ENCODE data around the gene DNER. TPM values are rescaled to one million over a fixed set of nuclear protein-coding genes. Genes with fewer than 3 reads are reported as not detected.

DNER gene
- total RNA-seq, 1 experiment from 2014 or later: 8.4 TPM

- Histone ChIP-seq H3K9me3 (ENCODE audit: low read depth, low read length, poor library complexity, severe bottlenecking) (no peaks in the 10 kb centered on the region), H3K4me1 (ENCODE audit: insufficient read depth, low read length, poor library complexity, severe bottlenecking) (no peaks in the 10 kb centered on the region), H3K27ac (ENCODE audit: low read depth, low read length, poor library complexity, severe bottlenecking) (no peak overlapping the region), H3K27me3 (replicated peaks; ENCODE audit: insufficient read depth, low read depth, low read length, poor library complexity) (no peaks in the 10 kb centered on the region), H3K36me3 (ENCODE audit: insufficient read depth, low read length, poor library complexity, severe bottlenecking) (no peaks in the 10 kb centered on the region), H3K4me3 (ENCODE audit: low read depth, low read length, poor library complexity, severe bottlenecking) (no peak overlapping the region)
- ChIA-PET POLR2A (ENCODE audit: low non-redundant PET) (no interaction called here), CTCF (interaction anchor here (1.4 kb wide), 1 partner anchor 144 kb away, joined by 3 read pairs; no protein-coding TSS in a partner anchor)
- intact Hi-C loops (cut with micrococcal nuclease; ENCODE audit: unreplicated experiment): no loop called here
- TF ChIP-seq, protein P1, sequence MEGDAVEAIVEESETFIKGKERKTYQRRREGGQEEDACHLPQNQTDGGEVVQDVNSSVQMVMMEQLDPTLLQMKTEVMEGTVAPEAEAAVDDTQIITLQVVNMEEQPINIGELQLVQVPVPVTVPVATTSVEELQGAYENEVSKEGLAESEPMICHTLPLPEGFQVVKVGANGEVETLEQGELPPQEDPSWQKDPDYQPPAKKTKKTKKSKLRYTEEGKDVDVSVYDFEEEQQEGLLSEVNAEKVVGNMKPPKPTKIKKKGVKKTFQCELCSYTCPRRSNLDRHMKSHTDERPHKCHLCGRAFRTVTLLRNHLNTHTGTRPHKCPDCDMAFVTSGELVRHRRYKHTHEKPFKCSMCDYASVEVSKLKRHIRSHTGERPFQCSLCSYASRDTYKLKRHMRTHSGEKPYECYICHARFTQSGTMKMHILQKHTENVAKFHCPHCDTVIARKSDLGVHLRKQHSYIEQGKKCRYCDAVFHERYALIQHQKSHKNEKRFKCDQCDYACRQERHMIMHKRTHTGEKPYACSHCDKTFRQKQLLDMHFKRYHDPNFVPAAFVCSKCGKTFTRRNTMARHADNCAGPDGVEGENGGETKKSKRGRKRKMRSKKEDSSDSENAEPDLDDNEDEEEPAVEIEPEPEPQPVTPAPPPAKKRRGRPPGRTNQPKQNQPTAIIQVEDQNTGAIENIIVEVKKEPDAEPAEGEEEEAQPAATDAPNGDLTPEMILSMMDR (conservative IDR thresholded peaks at IDR 0.05; ENCODE audit: low read depth, low read length): no peak
- TF ChIP-seq EZH2 (IDR thresholded peaks at IDR 0.05; ENCODE audit: borderline replicate concordance, low read depth, low read length, poor library complexity, severe bottlenecking): no peak
- no peak for DNase-seq (ENCODE audit: low spot score)
- no TSS peak for BruUV-seq (replicated peaks)
These were observed 271.2 kb downstream of the DNER start for GRCh38 chr2:229443141-229443540.

DNA sequence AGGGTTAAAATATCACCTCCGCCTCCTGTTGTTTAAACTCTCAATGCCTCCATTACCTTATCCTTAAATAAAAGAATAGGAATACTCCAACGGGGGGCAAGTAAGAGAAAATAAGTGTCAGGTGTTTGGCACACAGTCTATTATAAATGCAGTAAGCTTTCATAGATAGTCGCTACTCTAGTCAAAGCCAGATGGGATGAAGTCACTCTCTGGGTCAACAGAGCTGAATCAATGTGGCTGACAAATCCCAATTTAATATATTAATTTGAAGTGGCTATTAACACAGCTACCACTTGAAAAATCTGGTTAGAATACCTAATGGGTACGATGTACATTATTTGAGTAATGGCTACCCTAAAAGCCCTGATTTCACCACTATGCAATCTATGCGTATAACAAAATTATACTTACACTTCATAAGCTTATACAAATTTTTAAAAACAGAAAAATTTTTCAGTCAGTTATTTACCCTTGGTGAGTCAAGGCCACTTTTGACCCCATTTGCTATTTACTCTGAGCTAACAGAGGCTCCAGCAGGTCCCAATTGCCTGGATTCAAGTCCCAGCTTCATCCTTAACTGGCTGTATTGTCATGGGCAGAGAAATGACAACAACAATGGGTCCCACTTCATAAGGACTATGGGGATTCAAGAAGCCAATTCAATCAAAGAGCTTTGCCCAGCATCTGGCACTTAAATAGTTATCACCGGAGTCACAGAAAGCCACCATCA, 275.8 kb downstream of the DNER start:
- POLR2A ChIA-PET (ENCODE audit: low non-redundant PET): no interaction called here

DNA sequence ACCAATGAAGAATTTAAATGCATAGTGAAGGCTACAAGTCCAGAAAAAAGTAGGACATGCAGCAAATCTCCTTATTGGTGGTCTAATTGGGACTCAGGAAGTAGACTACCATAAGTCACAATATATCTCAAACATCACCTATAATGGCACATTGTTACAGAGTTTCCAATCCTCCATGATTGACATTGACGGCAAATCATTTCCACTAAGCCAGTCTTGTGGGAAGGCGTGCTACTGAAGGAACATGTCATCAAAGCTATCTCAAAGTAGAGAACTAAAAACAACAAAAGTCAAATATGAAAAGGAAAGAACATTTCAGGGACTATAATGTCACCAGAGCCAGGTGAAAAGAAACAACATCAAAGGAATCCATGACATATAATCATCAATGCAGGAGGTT, 276.9 kb downstream of the DNER start:
- no TSS peak for BruUV-seq (replicated peaks)
- DNase-seq (ENCODE audit: low spot score): no peak
- Histone ChIP-seq H3K4me3 (ENCODE audit: low read depth, low read length, poor library complexity, severe bottlenecking) (no peak overlapping the region), H3K27me3 (replicated peaks; ENCODE audit: insufficient read depth, low read depth, low read length, poor library complexity) (no peaks in the 10 kb centered on the region), H3K4me1 (ENCODE audit: insufficient read depth, low read length, poor library complexity, severe bottlenecking) (no peaks in the 10 kb centered on the region), H3K9me3 (ENCODE audit: low read depth, low read length, poor library complexity, severe bottlenecking) (no peaks in the 10 kb centered on the region), H3K27ac (ENCODE audit: low read depth, low read length, poor library complexity, severe bottlenecking) (no peak overlapping the region), H3K36me3 (ENCODE audit: insufficient read depth, low read length, poor library complexity, severe bottlenecking) (no peaks in the 10 kb centered on the region)
- TF ChIP-seq, protein P1 (conservative IDR thresholded peaks at IDR 0.05; ENCODE audit: low read depth, low read length): no peak
- TF ChIP-seq EZH2 (IDR thresholded peaks at IDR 0.05; ENCODE audit: borderline replicate concordance, low read depth, low read length, poor library complexity, severe bottlenecking): no peak
- POLR2A ChIA-PET (ENCODE audit: low non-redundant PET): no interaction called here
- intact Hi-C loops (cut with micrococcal nuclease; ENCODE audit: unreplicated experiment): no loop called here
- CTCF ChIA-PET: no interaction called here

More for the DNA sequence above, 275.8 kb downstream of the DNER start:
- no TSS peak for BruUV-seq (replicated peaks)
- Histone ChIP-seq H3K27ac (ENCODE audit: low read depth, low read length, poor library complexity, severe bottlenecking) (no peak overlapping the region), H3K4me3 (ENCODE audit: low read depth, low read length, poor library complexity, severe bottlenecking) (no peak overlapping the region), H3K27me3 (replicated peaks; ENCODE audit: insufficient read depth, low read depth, low read length, poor library complexity) (no peaks in the 10 kb centered on the region), H3K36me3 (ENCODE audit: insufficient read depth, low read length, poor library complexity, severe bottlenecking) (no peaks in the 10 kb centered on the region), H3K9me3 (ENCODE audit: low read depth, low read length, poor library complexity, severe bottlenecking) (no peaks in the 10 kb centered on the region), H3K4me1 (ENCODE audit: insufficient read depth, low read length, poor library complexity, severe bottlenecking) (no peaks in the 10 kb centered on the region)
- TF ChIP-seq, protein P1 (conservative IDR thresholded peaks at IDR 0.05; ENCODE audit: low read depth, low read length): no peak
- TF ChIP-seq EZH2 (IDR thresholded peaks at IDR 0.05; ENCODE audit: borderline replicate concordance, low read depth, low read length, poor library complexity, severe bottlenecking): no peak
- DNase-seq (ENCODE audit: low spot score): no peak
- intact Hi-C loops (cut with micrococcal nuclease; ENCODE audit: unreplicated experiment): no loop called here
- CTCF ChIA-PET: no interaction called here
